HEK293 (cell line): ENCODE data around the gene CCDC87.
A peak's percentile ranks its signal among the peaks of the same experiment; 100 is the strongest.

Experiments used
- CTCF ChIA-PET: fragments of 350-600 bp; formaldehyde crosslinking; extraction: SDS; loops from one replicate; lab custom pipeline; 2021; ENCODE audit warnings: antibody characterized with exemption; lab: Yijun Ruan, JAX
- POLR2A ChIA-PET: fragments of 300-600 bp; formaldehyde crosslinking; extraction: SDS; loops from one replicate; lab custom pipeline; 2020; ENCODE audit warnings: antibody characterized with exemption, inconsistent platforms; lab: Yijun Ruan, JAX
- H3K27ac ChIP-seq: fragments of 200-500 bp; sonication (Bioruptor generic); 2 replicates; pipeline ENCODE4 v1.5.1; 2014; ENCODE audit warnings: low read depth, low read length, control low read depth, inconsistent platforms; ENCODE audit errors: extremely low read depth
- H3K36me3 ChIP-seq, 2 experiments: fragments of 200-500 bp in 1 of 2; sonication (Bioruptor generic) in 1 of 2; 1 replicate in 1 of 2; 2 replicates in 1 of 2; pipeline ENCODE4 v1.5.1; 2014 to 2017; ENCODE audit warnings: inconsistent platforms in 2 of 2, low read length in 2 of 2; ENCODE audit not compliant: control insufficient read depth in 2 of 2, insufficient read depth in 1 of 2
- H3K4me1 ChIP-seq: fragments of 200-500 bp; sonication (Bioruptor generic); 2 replicates; pipeline ENCODE4 v1.5.1; 2014; ENCODE audit warnings: mild to moderate bottlenecking, low read length, inconsistent platforms; ENCODE audit not compliant: control insufficient read depth, insufficient read depth
- H3K4me3 ChIP-seq: 2 replicates; pipeline ENCODE4 v1.5.1; 2011; ENCODE audit warnings: low read depth, mild to moderate bottlenecking, control low read depth, low read length, moderate library complexity
- H3K9me3 ChIP-seq: fragments of 200-500 bp; sonication (Bioruptor generic); 2 replicates; pipeline ENCODE4 v1.5.1; 2014; ENCODE audit warnings: low read depth, low read length, inconsistent platforms; ENCODE audit not compliant: control insufficient read depth, insufficient read depth
- HOXA7 ChIP-seq: sonication (generic); formaldehyde crosslinking; IDR thresholded peaks from 2 replicates; pipeline ENCODE4 v1.8.1; 2022; ENCODE audit warnings: missing genetic modification reagents, borderline replicate concordance
- KLF8 ChIP-seq: fragments of 450-650 bp; formaldehyde crosslinking; IDR thresholded peaks from 2 replicates; pipeline ENCODE4 v1.5.1; 2016; ENCODE audit warnings: missing biosample characterization, missing genetic modification characterization
- REPIN1 ChIP-seq: fragments of 450-650 bp; formaldehyde crosslinking; IDR thresholded peaks from 2 replicates; pipeline ENCODE4 v1.5.1; 2017; ENCODE audit warnings: missing biosample characterization, missing genetic modification characterization, low read depth
- SALL2 ChIP-seq: fragments of 450-650 bp; formaldehyde crosslinking; IDR thresholded peaks from 2 replicates; pipeline ENCODE4 v1.5.0; 2017; ENCODE audit warnings: missing biosample characterization, mild to moderate bottlenecking, missing genetic modification characterization, borderline replicate concordance
- YY1 ChIP-seq: fragments of 450-650 bp; formaldehyde crosslinking; IDR thresholded peaks from 2 replicates; pipeline ENCODE4 v1.5.1; 2018; ENCODE audit warnings: missing biosample characterization, missing genetic modification characterization
- ZBTB17 ChIP-seq: fragments of 450-650 bp; formaldehyde crosslinking; IDR thresholded peaks from 2 replicates; pipeline ENCODE4 v1.5.1; 2016; ENCODE audit warnings: missing biosample characterization, missing genetic modification characterization
- ZBTB8A ChIP-seq: fragments of 450-650 bp; formaldehyde crosslinking; IDR thresholded peaks from 2 replicates; pipeline ENCODE4 v1.5.1; 2016; ENCODE audit warnings: missing biosample characterization, missing genetic modification characterization
- ZNF132 ChIP-seq: fragments of 450-650 bp; formaldehyde crosslinking; IDR thresholded peaks from 2 replicates; pipeline ENCODE4 v1.5.1; 2017; ENCODE audit warnings: missing biosample characterization, missing genetic modification characterization, borderline replicate concordance
- ZNF19 ChIP-seq: fragments of 450-650 bp; formaldehyde crosslinking; IDR thresholded peaks from 2 replicates; pipeline ENCODE4; 2016; ENCODE audit warnings: missing biosample characterization, missing genetic modification characterization, low read depth
- ZNF221 ChIP-seq: fragments of 450-650 bp; formaldehyde crosslinking; IDR thresholded peaks from 2 replicates; pipeline ENCODE4 v1.5.1; 2017; ENCODE audit warnings: missing biosample characterization, missing genetic modification characterization, borderline replicate concordance
- ZNF266 ChIP-seq: fragments of 450-650 bp; formaldehyde crosslinking; IDR thresholded peaks from 2 replicates; pipeline ENCODE4 v1.5.1; 2016; ENCODE audit warnings: missing biosample characterization, missing genetic modification characterization, low read depth
- ZNF510 ChIP-seq: fragments of 450-650 bp; formaldehyde crosslinking; IDR thresholded peaks from 2 replicates; pipeline ENCODE4 v1.5.1; 2018; ENCODE audit warnings: mild to moderate bottlenecking, missing genetic modification characterization, missing biosample characterization; ENCODE audit not compliant: insufficient replicate concordance
- ZNF558 ChIP-seq: fragments of 450-650 bp; formaldehyde crosslinking; IDR thresholded peaks from 2 replicates; pipeline ENCODE4 v1.5.1; 2016; ENCODE audit warnings: missing biosample characterization, missing genetic modification characterization
- ZNF629 ChIP-seq: fragments of 450-650 bp; formaldehyde crosslinking; IDR thresholded peaks from 2 replicates; pipeline ENCODE4 v1.5.1; 2017; ENCODE audit warnings: missing biosample characterization, missing genetic modification characterization
- ZNF654 ChIP-seq: fragments of 450-650 bp; formaldehyde crosslinking; IDR thresholded peaks from 2 replicates; pipeline ENCODE4 v1.5.1; 2016; ENCODE audit warnings: low read depth, missing biosample characterization, missing genetic modification characterization
- TF ChIP-seq, protein P1 (sequence below): fragments of 450-650 bp; formaldehyde crosslinking; IDR thresholded peaks from 2 replicates; pipeline ENCODE4 v1.5.1; 2016; ENCODE audit warnings: missing biosample characterization, missing genetic modification characterization, borderline replicate concordance
- TF ChIP-seq, protein P2 (sequence below): fragments of 450-650 bp; formaldehyde crosslinking; IDR thresholded peaks from 2 replicates; pipeline ENCODE4 v1.5.0; 2017; ENCODE audit warnings: missing biosample characterization, missing genetic modification characterization, borderline replicate concordance
- TF ChIP-seq, protein P3 (sequence below): fragments of 450-650 bp; formaldehyde crosslinking; IDR thresholded peaks from 2 replicates; pipeline ENCODE4 v1.5.1; 2017; ENCODE audit warnings: missing biosample characterization, missing genetic modification characterization
- TF ChIP-seq, protein P4 (sequence below): fragments of 450-650 bp; formaldehyde crosslinking; IDR thresholded peaks from 2 replicates; pipeline ENCODE4 v1.5.1; 2016; ENCODE audit warnings: missing biosample characterization, missing genetic modification characterization
- TF ChIP-seq, protein P5 (sequence below): sonication (generic); formaldehyde crosslinking; IDR thresholded peaks from 2 replicates; pipeline ENCODE4 v1.8.1; 2022; ENCODE audit warnings: mild to moderate bottlenecking, moderate library complexity, missing genetic modification reagents

CCDC87 gene

DNA sequence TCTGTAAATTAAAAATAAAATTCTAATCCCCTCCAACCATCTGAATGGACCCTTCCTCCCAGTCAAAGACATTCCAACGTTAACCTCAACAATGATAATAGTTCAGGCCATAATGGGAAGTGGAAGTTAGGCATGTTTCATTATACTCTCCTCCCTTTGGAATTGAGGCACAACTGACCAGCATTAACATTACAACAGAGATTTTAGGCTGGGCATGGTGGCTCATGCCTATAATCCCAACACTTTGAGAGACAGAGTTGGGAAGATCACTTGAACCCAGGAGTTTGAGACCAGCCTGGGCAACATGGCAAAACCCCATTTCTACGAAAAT is 22.0 kb downstream of the CCDC87 start:
- Histone ChIP-seq H3K9me3 (no peaks in the 10 kb centered on the region), H3K36me3 (no peaks in the 10 kb centered on the region), H3K4me3 (no peak overlapping the region), H3K27ac (no peak overlapping the region), H3K4me1 (no peaks in the 10 kb centered on the region)
- POLR2A ChIA-PET = interaction anchor here (0.6 kb wide), 1 partner anchor 358 kb away, joined by 4 read pairs; no protein-coding TSS in a partner anchor
- CTCF ChIA-PET = no interaction called here
- TF ChIP-seq, protein P1, sequence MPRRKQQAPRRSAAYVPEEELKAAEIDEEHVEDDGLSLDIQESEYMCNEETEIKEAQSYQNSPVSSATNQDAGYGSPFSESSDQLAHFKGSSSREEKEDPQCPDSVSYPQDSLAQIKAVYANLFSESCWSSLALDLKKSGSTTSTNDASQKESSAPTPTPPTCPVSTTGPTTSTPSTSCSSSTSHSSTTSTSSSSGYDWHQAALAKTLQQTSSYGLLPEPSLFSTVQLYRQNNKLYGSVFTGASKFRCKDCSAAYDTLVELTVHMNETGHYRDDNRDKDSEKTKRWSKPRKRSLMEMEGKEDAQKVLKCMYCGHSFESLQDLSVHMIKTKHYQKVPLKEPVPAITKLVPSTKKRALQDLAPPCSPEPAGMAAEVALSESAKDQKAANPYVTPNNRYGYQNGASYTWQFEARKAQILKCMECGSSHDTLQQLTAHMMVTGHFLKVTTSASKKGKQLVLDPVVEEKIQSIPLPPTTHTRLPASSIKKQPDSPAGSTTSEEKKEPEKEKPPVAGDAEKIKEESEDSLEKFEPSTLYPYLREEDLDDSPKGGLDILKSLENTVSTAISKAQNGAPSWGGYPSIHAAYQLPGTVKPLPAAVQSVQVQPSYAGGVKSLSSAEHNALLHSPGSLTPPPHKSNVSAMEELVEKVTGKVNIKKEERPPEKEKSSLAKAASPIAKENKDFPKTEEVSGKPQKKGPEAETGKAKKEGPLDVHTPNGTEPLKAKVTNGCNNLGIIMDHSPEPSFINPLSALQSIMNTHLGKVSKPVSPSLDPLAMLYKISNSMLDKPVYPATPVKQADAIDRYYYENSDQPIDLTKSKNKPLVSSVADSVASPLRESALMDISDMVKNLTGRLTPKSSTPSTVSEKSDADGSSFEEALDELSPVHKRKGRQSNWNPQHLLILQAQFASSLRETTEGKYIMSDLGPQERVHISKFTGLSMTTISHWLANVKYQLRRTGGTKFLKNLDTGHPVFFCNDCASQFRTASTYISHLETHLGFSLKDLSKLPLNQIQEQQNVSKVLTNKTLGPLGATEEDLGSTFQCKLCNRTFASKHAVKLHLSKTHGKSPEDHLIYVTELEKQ (tag by site-specific recombination) = no peak
- TF ChIP-seq ZNF558 (no peak), KLF8 (tag by site-specific recombination) (no peak), HOXA7 (no peak), ZNF132 (tag by site-specific recombination) (no peak), ZNF266 (no peak), ZNF654 (tag by site-specific recombination) (no peak), ZNF629 (tag by site-specific recombination) (no peak), ZNF19 (tag by site-specific recombination) (no peak), REPIN1 (tag by site-specific recombination) (no peak), YY1 (tag by site-specific recombination) (no peak), SALL2 (tag by site-specific recombination) (no peak), ZNF221 (no peak), ZBTB8A (tag by site-specific recombination) (no peak)
- TF ChIP-seq, protein P2, sequence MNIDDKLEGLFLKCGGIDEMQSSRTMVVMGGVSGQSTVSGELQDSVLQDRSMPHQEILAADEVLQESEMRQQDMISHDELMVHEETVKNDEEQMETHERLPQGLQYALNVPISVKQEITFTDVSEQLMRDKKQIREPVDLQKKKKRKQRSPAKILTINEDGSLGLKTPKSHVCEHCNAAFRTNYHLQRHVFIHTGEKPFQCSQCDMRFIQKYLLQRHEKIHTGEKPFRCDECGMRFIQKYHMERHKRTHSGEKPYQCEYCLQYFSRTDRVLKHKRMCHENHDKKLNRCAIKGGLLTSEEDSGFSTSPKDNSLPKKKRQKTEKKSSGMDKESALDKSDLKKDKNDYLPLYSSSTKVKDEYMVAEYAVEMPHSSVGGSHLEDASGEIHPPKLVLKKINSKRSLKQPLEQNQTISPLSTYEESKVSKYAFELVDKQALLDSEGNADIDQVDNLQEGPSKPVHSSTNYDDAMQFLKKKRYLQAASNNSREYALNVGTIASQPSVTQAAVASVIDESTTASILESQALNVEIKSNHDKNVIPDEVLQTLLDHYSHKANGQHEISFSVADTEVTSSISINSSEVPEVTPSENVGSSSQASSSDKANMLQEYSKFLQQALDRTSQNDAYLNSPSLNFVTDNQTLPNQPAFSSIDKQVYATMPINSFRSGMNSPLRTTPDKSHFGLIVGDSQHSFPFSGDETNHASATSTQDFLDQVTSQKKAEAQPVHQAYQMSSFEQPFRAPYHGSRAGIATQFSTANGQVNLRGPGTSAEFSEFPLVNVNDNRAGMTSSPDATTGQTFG (tag by site-specific recombination) = no peak
- TF ChIP-seq, protein P3, sequence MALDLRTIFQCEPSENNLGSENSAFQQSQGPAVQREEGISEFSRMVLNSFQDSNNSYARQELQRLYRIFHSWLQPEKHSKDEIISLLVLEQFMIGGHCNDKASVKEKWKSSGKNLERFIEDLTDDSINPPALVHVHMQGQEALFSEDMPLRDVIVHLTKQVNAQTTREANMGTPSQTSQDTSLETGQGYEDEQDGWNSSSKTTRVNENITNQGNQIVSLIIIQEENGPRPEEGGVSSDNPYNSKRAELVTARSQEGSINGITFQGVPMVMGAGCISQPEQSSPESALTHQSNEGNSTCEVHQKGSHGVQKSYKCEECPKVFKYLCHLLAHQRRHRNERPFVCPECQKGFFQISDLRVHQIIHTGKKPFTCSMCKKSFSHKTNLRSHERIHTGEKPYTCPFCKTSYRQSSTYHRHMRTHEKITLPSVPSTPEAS = no peak

DNA sequence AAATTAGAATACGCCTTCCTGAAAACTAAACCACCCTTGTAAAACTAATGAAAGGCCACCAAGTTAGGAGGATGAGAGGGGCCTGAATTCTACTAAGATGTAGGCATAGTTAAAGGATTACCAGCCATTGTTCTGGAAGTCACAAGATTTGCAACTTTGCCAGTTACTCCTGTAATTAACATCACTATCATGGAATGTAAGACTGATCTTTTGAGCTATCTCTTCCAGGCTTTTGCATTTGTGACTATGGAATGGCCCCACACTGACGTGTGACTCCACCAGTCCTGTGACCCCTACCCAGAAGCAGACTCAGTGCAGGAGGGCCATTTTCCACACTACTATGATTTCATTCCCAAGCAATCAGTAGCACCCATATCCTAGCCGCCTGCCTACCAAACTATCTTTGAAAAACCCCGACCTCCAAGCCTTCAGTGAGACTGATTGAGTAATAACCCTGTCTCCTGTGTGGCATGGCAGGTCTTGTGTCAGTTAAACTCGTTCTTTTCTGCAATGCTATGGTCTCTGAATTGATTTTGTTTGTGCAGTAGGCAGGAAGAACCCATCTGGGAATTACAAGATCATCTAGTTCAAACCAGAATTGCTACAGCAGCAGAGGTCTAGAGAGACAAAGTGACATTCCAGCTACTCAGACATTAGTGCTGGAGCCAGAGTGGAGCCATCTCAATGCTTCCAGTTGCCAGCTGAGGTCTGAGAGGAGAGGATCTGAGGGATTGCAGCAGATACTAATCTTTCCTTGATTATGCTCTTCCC is 22.6 kb downstream of the CCDC87 start:
- H3K4me3 ChIP-seq = no peak overlapping the region
- ChIA-PET CTCF (interaction anchor here (0.7 to 1.4 kb wide), 4 partner anchors 20 to 232 kb away, joined by 3 to 7 read pairs (median 5); no protein-coding TSS in a partner anchor), POLR2A (no interaction called here)
- H3K27ac ChIP-seq = no peak overlapping the region
- H3K4me1 ChIP-seq = no peaks in the 10 kb centered on the region
- no peaks in the 10 kb centered on the region for H3K9me3 ChIP-seq
- no peaks in the 10 kb centered on the region for H3K36me3 ChIP-seq
- TF ChIP-seq ZBTB17 (tag by site-specific recombination) = peak; percentile 49; the same call in 1 of the 2 replicates
- TF ChIP-seq, protein P4, sequence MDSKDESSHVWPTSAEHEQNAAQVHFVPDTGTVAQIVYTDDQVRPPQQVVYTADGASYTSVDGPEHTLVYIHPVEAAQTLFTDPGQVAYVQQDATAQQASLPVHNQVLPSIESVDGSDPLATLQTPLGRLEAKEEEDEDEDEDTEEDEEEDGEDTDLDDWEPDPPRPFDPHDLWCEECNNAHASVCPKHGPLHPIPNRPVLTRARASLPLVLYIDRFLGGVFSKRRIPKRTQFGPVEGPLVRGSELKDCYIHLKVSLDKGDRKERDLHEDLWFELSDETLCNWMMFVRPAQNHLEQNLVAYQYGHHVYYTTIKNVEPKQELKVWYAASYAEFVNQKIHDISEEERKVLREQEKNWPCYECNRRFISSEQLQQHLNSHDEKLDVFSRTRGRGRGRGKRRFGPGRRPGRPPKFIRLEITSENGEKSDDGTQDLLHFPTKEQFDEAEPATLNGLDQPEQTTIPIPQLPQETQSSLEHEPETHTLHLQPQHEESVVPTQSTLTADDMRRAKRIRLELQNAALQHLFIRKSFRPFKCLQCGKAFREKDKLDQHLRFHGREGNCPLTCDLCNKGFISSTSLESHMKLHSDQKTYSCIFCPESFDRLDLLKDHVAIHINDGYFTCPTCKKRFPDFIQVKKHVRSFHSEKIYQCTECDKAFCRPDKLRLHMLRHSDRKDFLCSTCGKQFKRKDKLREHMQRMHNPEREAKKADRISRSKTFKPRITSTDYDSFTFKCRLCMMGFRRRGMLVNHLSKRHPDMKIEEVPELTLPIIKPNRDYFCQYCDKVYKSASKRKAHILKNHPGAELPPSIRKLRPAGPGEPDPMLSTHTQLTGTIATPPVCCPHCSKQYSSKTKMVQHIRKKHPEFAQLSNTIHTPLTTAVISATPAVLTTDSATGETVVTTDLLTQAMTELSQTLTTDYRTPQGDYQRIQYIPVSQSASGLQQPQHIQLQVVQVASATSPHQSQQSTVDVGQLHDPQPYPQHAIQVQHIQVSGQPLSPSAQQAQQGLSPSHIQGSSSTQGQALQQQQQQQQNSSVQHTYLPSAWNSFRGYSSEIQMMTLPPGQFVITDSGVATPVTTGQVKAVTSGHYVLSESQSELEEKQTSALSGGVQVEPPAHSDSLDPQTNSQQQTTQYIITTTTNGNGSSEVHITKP (tag by site-specific recombination) = peak; percentile 47; the same call in 1 of the 2 replicates
- TF ChIP-seq, protein P5, sequence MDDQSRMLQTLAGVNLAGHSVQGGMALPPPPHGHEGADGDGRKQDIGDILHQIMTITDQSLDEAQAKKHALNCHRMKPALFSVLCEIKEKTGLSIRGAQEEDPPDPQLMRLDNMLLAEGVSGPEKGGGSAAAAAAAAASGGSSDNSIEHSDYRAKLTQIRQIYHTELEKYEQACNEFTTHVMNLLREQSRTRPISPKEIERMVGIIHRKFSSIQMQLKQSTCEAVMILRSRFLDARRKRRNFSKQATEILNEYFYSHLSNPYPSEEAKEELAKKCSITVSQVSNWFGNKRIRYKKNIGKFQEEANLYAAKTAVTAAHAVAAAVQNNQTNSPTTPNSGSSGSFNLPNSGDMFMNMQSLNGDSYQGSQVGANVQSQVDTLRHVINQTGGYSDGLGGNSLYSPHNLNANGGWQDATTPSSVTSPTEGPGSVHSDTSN (CRISPR knock-in tag) = no peak
- TF ChIP-seq ZNF510 (tag by site-specific recombination) = peak; percentile 60
